ENCODE measurements around the gene B3GAT1. TPM values are rescaled to one million over a fixed set of nuclear protein-coding genes. Genes with fewer than 3 reads are reported as not detected.

Gene B3GAT1
- 0.07 TPM in 1 of 2 replicates, not detected in the other for total RNA-seq

GRCh38 chr11:134412203-134413042 lies at the start of gene B3GAT1:
TSS of gene B3GAT1 (minus strand) at chr11:134412242. CDS start at chr11:134387659, 24,583 bp downstream.

GRCh38 chr11:134331354-134332188 lies 80.5 kb downstream of the B3GAT1 start, which contains the start of gene GLB1L2:
TSS of gene GLB1L2 (plus strand) at chr11:134331988. CDS start at chr11:134332062, 74 bp downstream.

Other genes with a start within 250 kb of the B3GAT1 start
- gene NCAPD3, start 188.3 kb downstream of the B3GAT1 start, total RNA-seq: 42.2 and 60.2 TPM in 2 replicates
- 44.1 and 48.5 TPM in 2 replicates for gene VPS26B, start 187.6 kb downstream of the B3GAT1 start, total RNA-seq
- 45.1 and 49.8 TPM in 2 replicates for gene THYN1, start 158.9 kb downstream of the B3GAT1 start, total RNA-seq
- 17.7 and 17.9 TPM in 2 replicates for gene ACAD8, start 158.7 kb downstream of the B3GAT1 start, total RNA-seq
- not detected in 2 replicates for gene GLB1L3, start 135.9 kb downstream of the B3GAT1 start, total RNA-seq
- gene GLB1L2, start 80.3 kb downstream of the B3GAT1 start, total RNA-seq: 0.27 and 0.93 TPM in 2 replicates

Data from thoracic aorta endothelial cell (primary cell).